Body of pancreas (tissue), 4 donors: Measurements from ENCODE around the gene FAM120B. TPM values are rescaled to one million over a fixed set of nuclear protein-coding genes. Genes with fewer than 3 reads are reported as not detected.

ENCODE experiments used
- ATAC-seq: fragments of 150-250 bp; one replicate; pipeline ENCODE4 v1.9.1; 2016
- DNase-seq, 4 donors: peaks; one replicate each; pipeline ENCODE4 v3.0.0-alpha.2; 2019
- H3K27ac ChIP-seq, 4 donors: fragments of 200-600 bp; sonication (generic); 1 replicate in 3 of 4; 2 replicates in 1 of 4; pipeline versions ENCODE4 v1.5.1 to v1.6.1; 2016 to 2019; ENCODE audit warnings: mild to moderate bottlenecking in 1 of 4, mixed read lengths in 1 of 4, moderate library complexity in 1 of 4
- H3K27me3 ChIP-seq, 2 donors: fragments of 200-600 bp; sonication (generic); one replicate each; pipeline ENCODE4 v1.6.0; 2016; ENCODE audit warnings: mild to moderate bottlenecking in 1 of 2
- H3K36me3 ChIP-seq, 2 donors: fragments of 200-600 bp; sonication (generic); replicated peaks in 1 of 2; 2 replicates each; pipeline ENCODE4 v1.5.1; 2016; ENCODE audit warnings: low read depth in 2 of 2; ENCODE audit not compliant: insufficient read depth in 1 of 2
- H3K4me1 ChIP-seq: fragments of 200-600 bp; sonication (generic); one replicate; pipeline ENCODE4 v1.6.0; 2016
- H3K4me3 ChIP-seq, 2 donors: fragments of 200-600 bp; sonication (generic); 1 replicate in 1 of 2; 2 replicates in 1 of 2; pipeline ENCODE4 v1.5.1; 2016 to 2019
- H3K9me3 ChIP-seq, 3 donors: fragments of 200-600 bp; sonication (generic); 1 replicate in 2 of 3; 2 replicates in 1 of 3; pipeline ENCODE4 v1.5.1; 2016
- POLR2A ChIP-seq, 3 donors: fragments of 450-650 bp; IDR thresholded peaks; one replicate each; pipeline ENCODE4 v1.6.1; 2016; ENCODE audit warnings: antibody characterized with exemption in 3 of 3, mild to moderate bottlenecking in 2 of 3
- WGBS, 2 donors: methylation state at CpG; one replicate each; pipeline ENCODE4 v1.1.5; 2017; 5-methylcytosine and 5-hydroxymethylcytosine counted together
- intact Hi-C: fragments of 100-400 bp; cut with DNase I; formaldehyde crosslinking; loops from one replicate; pipeline ENCODE4 v1.15.1; 2023
- total RNA-seq, 2 donors: library from RNA; depleted of rRNA; stranded (reverse); fragments of >200 nt; gene quantifications; one replicate each; pipeline ENCODE4 v1.1.0, GENCODE V29; 2016
- TF ChIP-seq, protein P1 (sequence below), 7 experiments: fragments of 450-650 bp in 4 of 7; fragments of 200-600 bp in 3 of 7; sonication (generic) in 3 of 7; IDR thresholded peaks; one replicate each; pipeline ENCODE4 v1.5.1; 2016 to 2019; ENCODE audit warnings: antibody characterized with exemption in 7 of 7

Gene FAM120B
- total RNA-seq, 2 donors from 2014 or later = 15.6 to 29.0 TPM

- Histone ChIP-seq H3K27me3 (no peaks in the 10 kb centered on the region), H3K4me1 (peaks cover 80% of the 10 kb centered on the region), H3K36me3 (no peaks in the 10 kb centered on the region), H3K9me3 (no peaks in the 10 kb centered on the region), H3K4me3 (no peak overlapping the region), H3K27ac (peak overlapping the region; percentile 79 to 92 (median 84))
- intact Hi-C loops = no loop called here
- DNase-seq = peak; percentile 55 to 77 (median 68)
- TF ChIP-seq POLR2A (IDR thresholded peaks at IDR 0.05) = peak; percentile 12 to 48 (median 34)
- TF ChIP-seq, protein P1, sequence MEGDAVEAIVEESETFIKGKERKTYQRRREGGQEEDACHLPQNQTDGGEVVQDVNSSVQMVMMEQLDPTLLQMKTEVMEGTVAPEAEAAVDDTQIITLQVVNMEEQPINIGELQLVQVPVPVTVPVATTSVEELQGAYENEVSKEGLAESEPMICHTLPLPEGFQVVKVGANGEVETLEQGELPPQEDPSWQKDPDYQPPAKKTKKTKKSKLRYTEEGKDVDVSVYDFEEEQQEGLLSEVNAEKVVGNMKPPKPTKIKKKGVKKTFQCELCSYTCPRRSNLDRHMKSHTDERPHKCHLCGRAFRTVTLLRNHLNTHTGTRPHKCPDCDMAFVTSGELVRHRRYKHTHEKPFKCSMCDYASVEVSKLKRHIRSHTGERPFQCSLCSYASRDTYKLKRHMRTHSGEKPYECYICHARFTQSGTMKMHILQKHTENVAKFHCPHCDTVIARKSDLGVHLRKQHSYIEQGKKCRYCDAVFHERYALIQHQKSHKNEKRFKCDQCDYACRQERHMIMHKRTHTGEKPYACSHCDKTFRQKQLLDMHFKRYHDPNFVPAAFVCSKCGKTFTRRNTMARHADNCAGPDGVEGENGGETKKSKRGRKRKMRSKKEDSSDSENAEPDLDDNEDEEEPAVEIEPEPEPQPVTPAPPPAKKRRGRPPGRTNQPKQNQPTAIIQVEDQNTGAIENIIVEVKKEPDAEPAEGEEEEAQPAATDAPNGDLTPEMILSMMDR (IDR thresholded peaks at IDR 0.05) = no peak
- WGBS, 2 donors = 35 to 47% methylated on average over 10 to 22 of the region's 22 CpGs
- peak; percentile 25 for ATAC-seq
These were observed 37.3 kb upstream of the FAM120B start for GRCh38 chr6:170269151-170269845.

DNA sequence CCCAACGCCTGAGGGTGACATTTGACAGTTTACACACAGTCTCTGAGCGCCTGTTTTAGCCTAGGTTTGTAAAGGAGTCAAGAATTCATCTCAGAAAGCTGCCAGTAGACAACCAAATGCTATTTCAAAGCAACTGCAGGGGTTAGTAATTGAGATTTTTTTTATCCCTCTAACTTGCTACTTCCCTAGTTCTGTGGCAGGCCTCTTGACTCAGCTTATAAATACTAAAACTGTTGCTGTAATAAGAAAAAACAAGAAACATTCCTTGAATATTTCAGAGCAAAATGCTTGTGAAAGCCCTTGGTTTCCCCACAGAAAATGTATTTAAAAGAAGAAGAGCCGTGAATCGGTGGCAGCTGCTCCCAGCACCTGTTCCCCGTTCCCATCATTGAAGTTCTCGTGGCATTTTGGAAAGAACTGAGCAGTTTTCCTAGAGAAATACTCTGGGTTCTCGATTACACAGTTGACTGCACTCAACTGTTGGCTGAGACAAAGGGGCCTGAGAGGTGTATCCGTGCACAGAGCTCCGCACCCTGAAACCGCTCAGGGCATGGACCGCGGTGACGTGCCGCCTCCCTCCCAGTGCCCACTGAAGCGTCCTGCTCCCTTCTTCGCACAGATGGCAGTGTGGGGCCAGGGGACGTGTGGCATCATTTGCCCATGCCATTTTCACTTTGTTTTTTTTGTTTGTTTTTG, 36.6 kb upstream of the FAM120B start:
- no peak overlapping the region for H3K4me3 ChIP-seq
- H3K36me3 ChIP-seq = no peaks in the 10 kb centered on the region
- WGBS, 2 donors = 27 to 31% methylated on average over 16 to 17 of the region's 17 CpGs
- no peaks in the 10 kb centered on the region for H3K27me3 ChIP-seq
- peak in 1 of 4 donors; percentile 41 for DNase-seq
- H3K27ac ChIP-seq = peak overlapping the region; percentile 79 to 92 (median 84)
- H3K4me1 ChIP-seq = peaks cover 78% of the 10 kb centered on the region
- no peaks in the 10 kb centered on the region for H3K9me3 ChIP-seq
- ATAC-seq = no peak
- TF ChIP-seq, protein P1 (IDR thresholded peaks at IDR 0.05) = no peak
- peak in 1 of 3 donors; percentile 2 for TF ChIP-seq POLR2A (IDR thresholded peaks at IDR 0.05)
- intact Hi-C loops = no loop called here

GRCh38 chr6:170270984-170271593, 35.5 kb upstream of the FAM120B start:
- DNase-seq = no peak
- Histone ChIP-seq H3K9me3 (no peaks in the 10 kb centered on the region), H3K4me3 (no peak overlapping the region), H3K27ac (peak overlapping the region; percentile 40 to 92 (median 81)), H3K36me3 (no peaks in the 10 kb centered on the region), H3K4me1 (peaks cover 72% of the 10 kb centered on the region), H3K27me3 (no peaks in the 10 kb centered on the region)
- 73 to 86% methylated on average over 16 to 19 of the region's 19 CpGs for WGBS, 2 donors
- no peak for ATAC-seq
- TF ChIP-seq, protein P1 (IDR thresholded peaks at IDR 0.05) = no peak
- TF ChIP-seq POLR2A (IDR thresholded peaks at IDR 0.05) = no peak
- intact Hi-C loops = no loop called here

DNA sequence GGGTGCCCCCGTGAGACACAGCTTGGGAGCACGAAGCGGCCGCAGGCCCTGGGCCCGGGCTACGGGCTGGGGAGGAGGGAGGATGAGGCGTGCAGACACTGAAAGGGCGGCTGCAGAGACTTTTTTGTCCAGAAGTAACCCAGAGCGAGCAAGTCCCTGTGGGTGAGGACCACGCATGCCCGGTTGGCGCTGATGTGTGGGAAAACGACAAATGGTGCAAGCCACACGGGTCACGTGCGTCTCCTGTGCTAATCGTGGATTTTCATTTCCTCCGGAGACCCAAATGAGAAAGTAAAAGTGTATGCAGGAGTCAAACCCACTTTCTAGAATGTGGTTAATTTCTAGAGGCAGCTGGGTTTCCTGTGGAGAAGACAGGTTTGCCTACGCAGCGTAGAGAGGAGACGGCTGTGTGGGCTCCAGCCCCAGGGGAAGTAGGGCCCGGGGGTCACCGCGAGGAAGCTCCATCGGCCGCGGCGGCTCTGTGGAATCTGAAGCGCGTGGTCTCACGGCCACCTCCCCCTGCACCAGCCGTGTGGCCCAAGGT, 34.7 kb upstream of the FAM120B start:
- Histone ChIP-seq H3K36me3 (no peaks in the 10 kb centered on the region), H3K4me3 (peak overlapping the region; percentile 4 to 5), H3K27me3 (no peaks in the 10 kb centered on the region), H3K27ac (peak overlapping the region; percentile 40 to 92 (median 81)), H3K4me1 (peaks cover 70% of the 10 kb centered on the region), H3K9me3 (no peaks in the 10 kb centered on the region)
- DNase-seq (peak; percentile 91 to 94 (median 93)), ATAC-seq (peak; percentile 77)
- WGBS, 2 donors = 24 to 33% methylated on average over 20 to 32 of the region's 32 CpGs
- intact Hi-C loops = no loop called here
- TF ChIP-seq, protein P1 (IDR thresholded peaks at IDR 0.05) = peak in 2 of 7 experiments; percentile 3 to 20
- TF ChIP-seq POLR2A (IDR thresholded peaks at IDR 0.05) = peak in 2 of 3 donors; percentile 48 to 49
